Astrocyte (in vitro differentiated cells and primary cell): ENCODE data around the gene POGLUT3. TPM values are rescaled to one million over a fixed set of nuclear protein-coding genes. Genes with fewer than 3 reads are reported as not detected.

Experiments used
- DNase-seq: peaks from one replicate; pipeline ENCODE4 v3.0.0-alpha.2; 2010; ENCODE audit warnings: low read depth
- FAIRE-seq: peaks from 2 replicates; lab custom pipeline; 2011; peaks lifted over from hg19 to GRCh38; lab: Jason Lieb, UNC
- H2AFZ ChIP-seq: 2 replicates; pipeline ENCODE4 v1.6.0; 2012; ENCODE audit warnings: low read depth, low read length, inconsistent platforms
- H3K27ac ChIP-seq: 2 replicates; pipeline ENCODE4 v1.5.1; 2011; ENCODE audit warnings: low read depth, low read length, inconsistent platforms
- H3K27me3 ChIP-seq: 2 replicates; pipeline ENCODE4 v1.6.0; 2011; ENCODE audit warnings: low read length, inconsistent platforms; ENCODE audit not compliant: insufficient read depth
- H3K36me3 ChIP-seq: 2 replicates; pipeline ENCODE4 v1.5.1; 2011; ENCODE audit warnings: low read length, inconsistent platforms; ENCODE audit not compliant: insufficient read depth
- H3K4me1 ChIP-seq: 2 replicates; pipeline ENCODE4 v1.5.1; 2011; ENCODE audit warnings: low read length, inconsistent platforms; ENCODE audit not compliant: insufficient read depth
- H3K4me2 ChIP-seq: 2 replicates; pipeline ENCODE4 v1.6.0; 2012; ENCODE audit warnings: low read length, inconsistent platforms
- H3K4me3 ChIP-seq: 2 replicates; pipeline ENCODE4 v1.5.1; 2011; ENCODE audit warnings: low read depth, mild to moderate bottlenecking, low read length, inconsistent platforms; ENCODE audit not compliant: insufficient read depth
- H3K79me2 ChIP-seq: 2 replicates; pipeline ENCODE4 v1.6.0; 2012; ENCODE audit warnings: mild to moderate bottlenecking, low read length, inconsistent platforms; ENCODE audit not compliant: insufficient read depth
- H3K9ac ChIP-seq: 2 replicates; pipeline ENCODE4 v1.6.0; 2012; ENCODE audit warnings: mild to moderate bottlenecking, low read length, inconsistent platforms
- H3K9me3 ChIP-seq: 2 replicates; pipeline ENCODE4 v1.5.1; 2012; ENCODE audit warnings: low read depth, mild to moderate bottlenecking, low read length, inconsistent platforms; ENCODE audit not compliant: insufficient read depth
- H4K20me1 ChIP-seq: 2 replicates; pipeline ENCODE4 v1.6.0; 2012; ENCODE audit warnings: low read length, inconsistent platforms; ENCODE audit not compliant: insufficient read depth
- H3K27ac Mint-ChIP-seq: one replicate; pipeline ENCODE4 v1.8.0; 2021; ENCODE audit warnings: mild to moderate bottlenecking, mixed read lengths; ENCODE audit not compliant: unreplicated experiment
- H3K27me3 Mint-ChIP-seq: one replicate; pipeline ENCODE4 v1.8.0; 2021; ENCODE audit warnings: low read depth, mixed read lengths; ENCODE audit not compliant: unreplicated experiment
- H3K36me3 Mint-ChIP-seq: one replicate; pipeline ENCODE4 v1.8.0; 2021; ENCODE audit warnings: low read depth, mixed read lengths; ENCODE audit not compliant: unreplicated experiment
- H3K4me1 Mint-ChIP-seq: one replicate; pipeline ENCODE4 v1.8.0; 2021; ENCODE audit warnings: low read depth, mixed read lengths; ENCODE audit not compliant: unreplicated experiment
- H3K4me3 Mint-ChIP-seq: one replicate; pipeline ENCODE4 v1.8.0; 2021; ENCODE audit warnings: mild to moderate bottlenecking, moderate library complexity, mixed read lengths; ENCODE audit not compliant: unreplicated experiment
- H3K9me3 Mint-ChIP-seq: one replicate; pipeline ENCODE4 v1.8.0; 2021; ENCODE audit warnings: mild to moderate bottlenecking, mixed read lengths; ENCODE audit not compliant: unreplicated experiment
- CTCF ChIP-seq: IDR thresholded peaks from 2 replicates; pipeline ENCODE4 v1.5.1; 2011; ENCODE audit warnings: low read depth, mild to moderate bottlenecking, inconsistent platforms, low read length, moderate library complexity; ENCODE audit not compliant: insufficient read depth
- EZH2 ChIP-seq: IDR thresholded peaks from 2 replicates; pipeline ENCODE4 v1.6.1; 2012; ENCODE audit warnings: mild to moderate bottlenecking, low read length, inconsistent platforms; ENCODE audit not compliant: insufficient read depth
- total RNA-seq: library from RNA; stranded (reverse); gene quantifications from 2 replicates; pipeline ENCODE4 v1.2.1, GENCODE V29; 2021

Gene POGLUT3
- total RNA-seq, 1 donor from 2014 or later, result 18.5 TPM

GRCh38 chr11:108500169-108500568 is 2.0 kb upstream of the POGLUT3 start:
- TF ChIP-seq EZH2 (no peak), CTCF (no peak)
- H2AFZ ChIP-seq, result no peak overlapping the region
- H3K27ac ChIP-seq, result no peak overlapping the region
- no peak overlapping the region for H3K4me3 ChIP-seq
- no peak overlapping the region for H3K4me2 ChIP-seq
- H4K20me1 ChIP-seq, result no peaks in the 10 kb centered on the region
- peaks cover 15% of the 10 kb centered on the region for H3K79me2 ChIP-seq
- H3K9me3 ChIP-seq, result no peaks in the 10 kb centered on the region
- H3K4me1 Mint-ChIP-seq, result peaks cover 8% of the 10 kb centered on the region
- no peaks in the 10 kb centered on the region for H3K9me3 Mint-ChIP-seq
- no peaks in the 10 kb centered on the region for H3K27me3 Mint-ChIP-seq
- no peak overlapping the region for H3K27ac Mint-ChIP-seq
- DNase-seq, result no peak
- no peaks in the 10 kb centered on the region for H3K36me3 Mint-ChIP-seq
- H3K36me3 ChIP-seq, result no peaks in the 10 kb centered on the region
- H3K9ac ChIP-seq, result no peak overlapping the region
- peaks cover 11% of the 10 kb centered on the region for H3K4me1 ChIP-seq
- FAIRE-seq, result no peak
- no peaks in the 10 kb centered on the region for H3K27me3 ChIP-seq
- H3K4me3 Mint-ChIP-seq, result no peak overlapping the region

- Histone ChIP-seq H4K20me1 (no peaks in the 10 kb centered on the region), H3K4me2 (peak overlapping the region; percentile 90), H3K79me2 (peaks cover 27% of the 10 kb centered on the region), H3K36me3 (no peaks in the 10 kb centered on the region), H3K9ac (peak overlapping the region; percentile 90), H3K27me3 (no peaks in the 10 kb centered on the region), H3K4me3 (peak overlapping the region; percentile 78), H3K27ac (peak overlapping the region; percentile 92), H3K4me1 (peaks cover 11% of the 10 kb centered on the region), H2AFZ (peak overlapping the region; percentile 89), H3K9me3 (no peaks in the 10 kb centered on the region)
- H3K36me3 Mint-ChIP-seq, result no peaks in the 10 kb centered on the region
- peak overlapping the region; percentile 98 for H3K27ac Mint-ChIP-seq
- no peaks in the 10 kb centered on the region for H3K9me3 Mint-ChIP-seq
- peaks cover 8% of the 10 kb centered on the region for H3K4me1 Mint-ChIP-seq
- H3K27me3 Mint-ChIP-seq, result no peaks in the 10 kb centered on the region
- no peak for TF ChIP-seq CTCF
- no peak for TF ChIP-seq EZH2
- FAIRE-seq (no peak), DNase-seq (no peak)
- peak overlapping the region; percentile 90 for H3K4me3 Mint-ChIP-seq
Measured at GRCh38 chr11:108498816-108499408, 728 bp upstream of the POGLUT3 start.
